Stimulated activated effector memory CD8-positive, alpha-beta T cell treated with anti-CD3 and anti-CD28 coated beads, Interleukin-12 subunit alpha, Interleukin-12 subunit beta, amount 100 ng/mL, for 72 hours (primary cell): Measurements from ENCODE around the gene SVOP.
A peak's percentile ranks its signal among the peaks of the same experiment; 100 is the strongest.

Experiments
- ATAC-seq: fragments of 150-1000 bp; cut with Tn5 transposase; 2 replicates; pipeline ENCODE4 v1.10.0; 2021
- DNase-seq, 2 donors: peaks; one replicate each; pipeline ENCODE4 v3.0.0; 2021 to 2022; ENCODE audit warnings: low spot score in 2 of 2
- H3K27ac Mint-ChIP-seq: one replicate; pipeline ENCODE4 v1.8.0; 2022; ENCODE audit warnings: mild to moderate bottlenecking, mixed read lengths
- H3K36me3 Mint-ChIP-seq: one replicate; pipeline ENCODE4 v1.8.0; 2022; ENCODE audit warnings: mild to moderate bottlenecking, mixed read lengths
- H3K4me1 Mint-ChIP-seq: one replicate; pipeline ENCODE4 v1.8.0; 2022; ENCODE audit warnings: mixed read lengths
- H3K4me3 Mint-ChIP-seq: one replicate; pipeline ENCODE4 v1.8.0; 2022; ENCODE audit warnings: mild to moderate bottlenecking, mixed read lengths
- H3K9me3 Mint-ChIP-seq: one replicate; pipeline ENCODE4 v1.8.0; 2022; ENCODE audit warnings: mixed read lengths

SVOP gene

GRCh38 chr12:108969622-108970021 is 51.2 kb downstream of the SVOP start:
- Mint-ChIP-seq H3K36me3 (no peaks in the 10 kb centered on the region), H3K4me3 (no peak overlapping the region), H3K9me3 (no peaks in the 10 kb centered on the region), H3K27ac (no peak overlapping the region), H3K4me1 (no peaks in the 10 kb centered on the region)
- DNase-seq (no peak), ATAC-seq (no peak)

- Mint-ChIP-seq H3K27ac (no peak overlapping the region), H3K36me3 (no peaks in the 10 kb centered on the region), H3K4me3 (no peak overlapping the region), H3K4me1 (no peaks in the 10 kb centered on the region), H3K9me3 (no peaks in the 10 kb centered on the region)
- ATAC-seq (no peak), DNase-seq (no peak)
Observed at GRCh38 chr12:108967869-108968540, 52.9 kb downstream of the SVOP start.

- no peak for ATAC-seq
- H3K36me3 Mint-ChIP-seq: no peaks in the 10 kb centered on the region
Observed at GRCh38 chr12:108966378-108967151, 54.3 kb downstream of the SVOP start.

GRCh38 chr12:108965886-108966285 is 55.0 kb downstream of the SVOP start:
- no peak for DNase-seq
- ATAC-seq: no peak
- Mint-ChIP-seq H3K4me1 (no peaks in the 10 kb centered on the region), H3K27ac (no peak overlapping the region), H3K4me3 (no peak overlapping the region), H3K36me3 (no peaks in the 10 kb centered on the region), H3K9me3 (no peaks in the 10 kb centered on the region)

More at GRCh38 chr12:108966378-108967151, 54.3 kb downstream of the SVOP start:
- no peak overlapping the region for H3K4me3 Mint-ChIP-seq
- H3K27ac Mint-ChIP-seq: no peak overlapping the region
- H3K9me3 Mint-ChIP-seq: no peaks in the 10 kb centered on the region
- H3K4me1 Mint-ChIP-seq: no peaks in the 10 kb centered on the region
- no peak for DNase-seq

- H3K27ac Mint-ChIP-seq: no peak overlapping the region
- H3K4me1 Mint-ChIP-seq: no peaks in the 10 kb centered on the region
- H3K36me3 Mint-ChIP-seq: no peaks in the 10 kb centered on the region
- no peak overlapping the region for H3K4me3 Mint-ChIP-seq
- no peaks in the 10 kb centered on the region for H3K9me3 Mint-ChIP-seq
- ATAC-seq (no peak), DNase-seq (no peak)
Observed at GRCh38 chr12:108964371-108965352, 56.2 kb downstream of the SVOP start.

- Mint-ChIP-seq H3K4me1 (no peaks in the 10 kb centered on the region), H3K9me3 (no peaks in the 10 kb centered on the region), H3K27ac (no peak overlapping the region), H3K36me3 (no peaks in the 10 kb centered on the region), H3K4me3 (no peak overlapping the region)
- DNase-seq: no peak
- ATAC-seq: no peak
Observed at GRCh38 chr12:108962256-108962655, 58.6 kb downstream of the SVOP start.

GRCh38 chr12:108959748-108960655 is 60.9 kb downstream of the SVOP start:
- Mint-ChIP-seq H3K4me3 (no peak overlapping the region), H3K36me3 (no peaks in the 10 kb centered on the region), H3K9me3 (no peaks in the 10 kb centered on the region), H3K4me1 (no peaks in the 10 kb centered on the region), H3K27ac (no peak overlapping the region)
- DNase-seq: no peak
- no peak for ATAC-seq

- Mint-ChIP-seq H3K36me3 (no peaks in the 10 kb centered on the region), H3K4me3 (no peak overlapping the region), H3K4me1 (no peaks in the 10 kb centered on the region), H3K9me3 (no peaks in the 10 kb centered on the region), H3K27ac (no peak overlapping the region)
- DNase-seq (no peak), ATAC-seq (no peak)
Observed at GRCh38 chr12:108955225-108955835, 65.5 kb downstream of the SVOP start.

GRCh38 chr12:108950991-108951739 is 69.7 kb downstream of the SVOP start:
- Mint-ChIP-seq H3K9me3 (peaks cover 6% of the 10 kb centered on the region), H3K4me3 (no peak overlapping the region), H3K4me1 (no peaks in the 10 kb centered on the region), H3K36me3 (no peaks in the 10 kb centered on the region), H3K27ac (no peak overlapping the region)
- ATAC-seq (peak; percentile 88), DNase-seq (peak; percentile 52 to 82)

GRCh38 chr12:108949976-108950375 is 70.9 kb downstream of the SVOP start:
- Mint-ChIP-seq H3K27ac (no peak overlapping the region), H3K36me3 (no peaks in the 10 kb centered on the region), H3K4me1 (no peaks in the 10 kb centered on the region), H3K9me3 (peaks cover 6% of the 10 kb centered on the region), H3K4me3 (no peak overlapping the region)
- no peak for DNase-seq
- ATAC-seq: no peak

GRCh38 chr12:108948367-108948766 is 72.5 kb downstream of the SVOP start:
- H3K4me1 Mint-ChIP-seq: no peaks in the 10 kb centered on the region
- no peak for DNase-seq
- no peak for ATAC-seq
- no peak overlapping the region for H3K27ac Mint-ChIP-seq
- no peak overlapping the region for H3K4me3 Mint-ChIP-seq
- H3K36me3 Mint-ChIP-seq: no peaks in the 10 kb centered on the region
- H3K9me3 Mint-ChIP-seq: peaks cover 6% of the 10 kb centered on the region

GRCh38 chr12:108947097-108947496 is 73.8 kb downstream of the SVOP start:
- H3K4me3 Mint-ChIP-seq: no peak overlapping the region
- DNase-seq (no peak), ATAC-seq (no peak)
- peaks cover 6% of the 10 kb centered on the region for H3K9me3 Mint-ChIP-seq
- no peak overlapping the region for H3K27ac Mint-ChIP-seq
- H3K4me1 Mint-ChIP-seq: no peaks in the 10 kb centered on the region
- H3K36me3 Mint-ChIP-seq: no peaks in the 10 kb centered on the region

- Mint-ChIP-seq H3K36me3 (no peaks in the 10 kb centered on the region), H3K9me3 (no peaks in the 10 kb centered on the region), H3K4me1 (no peaks in the 10 kb centered on the region), H3K27ac (no peak overlapping the region), H3K4me3 (no peak overlapping the region)
- DNase-seq (no peak), ATAC-seq (no peak)
Observed at GRCh38 chr12:108940138-108940537, 80.7 kb downstream of the SVOP start.

GRCh38 chr12:108939594-108939993 is 81.3 kb downstream of the SVOP start:
- Mint-ChIP-seq H3K36me3 (no peaks in the 10 kb centered on the region), H3K4me1 (no peaks in the 10 kb centered on the region), H3K4me3 (no peak overlapping the region), H3K9me3 (no peaks in the 10 kb centered on the region), H3K27ac (no peak overlapping the region)
- ATAC-seq (peak; percentile 84), DNase-seq (no peak)
